SK-N-SH (cell line): ENCODE results near the gene AGXT. TPM values are rescaled to one million over a fixed set of nuclear protein-coding genes. Genes with fewer than 3 reads are reported as not detected.

Experiments used
- CTCF ChIA-PET: fragments of 300-600, 350-600 bp; formaldehyde crosslinking; extraction: SDS; loops from one replicate; lab custom pipeline; 2021; lab: Yijun Ruan, JAX
- POLR2A ChIA-PET: fragments of 350-600 bp; sonication (Branson Sonifier 250); formaldehyde crosslinking; extraction: SDS; loops from one replicate; lab custom pipeline; 2020; ENCODE audit warnings: antibody characterized with exemption, inconsistent platforms; lab: Yijun Ruan, JAX
- DNase-seq: peaks from one replicate; pipeline ENCODE4 v3.0.0; 2012
- H2AFZ ChIP-seq: fragments of 200-600 bp; sonication (generic); 2 replicates; pipeline ENCODE4 v1.8.1; 2016; ENCODE audit warnings: antibody characterized with exemption, mild to moderate bottlenecking, low read depth
- H3F3A ChIP-seq: fragments of 200-600 bp; sonication (generic); replicated peaks from 2 replicates; pipeline ENCODE3; 2016; ENCODE audit warnings: antibody characterized with exemption, mild to moderate bottlenecking; ENCODE audit not compliant: insufficient read depth
- H3K27ac ChIP-seq, 2 experiments: fragments of 200-500 bp in 1 of 2; fragments of 200-600 bp in 1 of 2; sonication (Bioruptor generic) in 1 of 2; sonication (generic), shearing (Covaris generic) in 1 of 2; 2 replicates each; pipeline versions ENCODE4 v1.5.1 to v1.6.1; 2014 to 2016; ENCODE audit warnings: low read depth in 2 of 2, inconsistent platforms in 1 of 2, low read length in 1 of 2, mild to moderate bottlenecking in 1 of 2, mixed read lengths in 1 of 2
- H3K27me3 ChIP-seq: fragments of 200-600 bp; sonication (generic), shearing (Covaris generic); 2 replicates; pipeline ENCODE4 v1.6.1; 2016; ENCODE audit warnings: mixed run types; ENCODE audit not compliant: insufficient read depth
- H3K36me3 ChIP-seq, 2 experiments: fragments of 200-500 bp in 1 of 2; fragments of 200-600 bp in 1 of 2; sonication (Bioruptor generic) in 1 of 2; sonication (generic) in 1 of 2; replicated peaks in 1 of 2; 2 replicates each; pipeline versions ENCODE3 to v1.5.1; 2014 to 2016; ENCODE audit warnings: low read length in 1 of 2, mild to moderate bottlenecking in 1 of 2; ENCODE audit not compliant: insufficient read depth in 2 of 2, control insufficient read depth in 1 of 2
- H3K4me1 ChIP-seq, 2 experiments: fragments of 200-500 bp in 1 of 2; fragments of 200-600 bp in 1 of 2; sonication (Bioruptor generic) in 1 of 2; sonication (generic), shearing (Covaris generic) in 1 of 2; 2 replicates each; pipeline versions ENCODE4 v1.5.1 to v1.6.1; 2014 to 2016; ENCODE audit warnings: low read depth in 1 of 2, low read length in 1 of 2, mixed run types in 1 of 2; ENCODE audit not compliant: insufficient read depth in 2 of 2, control insufficient read depth in 1 of 2
- H3K4me2 ChIP-seq: fragments of 200-600 bp; sonication (generic), shearing (Covaris generic); 2 replicates; pipeline ENCODE4 v1.6.1; 2017; ENCODE audit warnings: mixed run types
- H3K4me3 ChIP-seq, 2 experiments: fragments of 200-500 bp in 1 of 2; fragments of 200-600 bp in 1 of 2; sonication (Bioruptor generic) in 1 of 2; sonication (generic), shearing (Covaris generic) in 1 of 2; 2 replicates each; pipeline versions ENCODE4 v1.5.1 to v1.8.1; 2014 to 2016; ENCODE audit warnings: low read depth in 2 of 2, inconsistent platforms in 1 of 2, low read length in 1 of 2, mild to moderate bottlenecking in 1 of 2, mixed read lengths in 1 of 2, moderate library complexity in 1 of 2
- H3K79me2 ChIP-seq: fragments of 200-600 bp; sonication (generic); 2 replicates; pipeline ENCODE4 v1.8.1; 2017; ENCODE audit warnings: mild to moderate bottlenecking; ENCODE audit not compliant: insufficient read depth
- H3K9ac ChIP-seq: fragments of 200-600 bp; sonication (generic); 2 replicates; pipeline ENCODE4 v1.6.1; 2017; ENCODE audit warnings: mixed run types
- H3K9me2 ChIP-seq: fragments of 200-600 bp; sonication (generic); 2 replicates; pipeline ENCODE4 v1.6.1; 2017; ENCODE audit warnings: mixed run types
- H3K9me3 ChIP-seq: fragments of 200-600 bp; sonication (generic); 2 replicates; pipeline ENCODE4 v1.6.1; 2017; ENCODE audit warnings: mixed run types, mild to moderate bottlenecking, moderate library complexity
- H4K20me1 ChIP-seq: fragments of 200-600 bp; sonication (generic); 2 replicates; pipeline ENCODE4 v1.6.1; 2017; ENCODE audit warnings: mild to moderate bottlenecking, mixed run types; ENCODE audit not compliant: insufficient read depth
- CHD2 ChIP-seq: fragments of 150-350 bp; IDR thresholded peaks from 2 replicates; pipeline ENCODE4 v1.6.1; 2018; ENCODE audit warnings: low read length; ENCODE audit not compliant: partially characterized antibody
- EP300 ChIP-seq, 2 experiments: IDR thresholded peaks; 2 replicates each; pipeline versions ENCODE4 v1.4.0 to v1.6.1; 2012; ENCODE audit warnings: borderline replicate concordance in 1 of 2, low read depth in 1 of 2, low read length in 1 of 2
- EZH2phosphoT487 ChIP-seq: fragments of 200-600 bp; sonication (generic); IDR thresholded peaks from 2 replicates; pipeline ENCODE4 v1.6.1; 2017; ENCODE audit warnings: low read depth, mixed run types, mild to moderate bottlenecking, antibody characterized with exemption, moderate library complexity, borderline replicate concordance
- FOSL2 ChIP-seq: IDR thresholded peaks from 2 replicates; pipeline ENCODE4 v1.4.0; 2012; ENCODE audit warnings: low read depth, mild to moderate bottlenecking, moderate library complexity, borderline replicate concordance
- FOXM1 ChIP-seq: IDR thresholded peaks from 2 replicates; pipeline ENCODE4 v1.4.0; 2012; ENCODE audit warnings: low read depth, mild to moderate bottlenecking
- GATA2 ChIP-seq: sonication (generic); formaldehyde crosslinking; IDR thresholded peaks from 2 replicates; pipeline ENCODE4 v1.5.0; 2020; ENCODE audit warnings: mild to moderate bottlenecking, missing genetic modification reagents
- JUND ChIP-seq: IDR thresholded peaks from 2 replicates; pipeline ENCODE4 v1.4.0; 2012
- MXI1 ChIP-seq: IDR thresholded peaks from 2 replicates; pipeline ENCODE4 v1.6.1; 2012; ENCODE audit warnings: mild to moderate bottlenecking, low read depth, low read length, improper control_type of control experiment
- NRF1 ChIP-seq: IDR thresholded peaks from 2 replicates; pipeline ENCODE4 v1.6.1; 2012; ENCODE audit warnings: low read depth, mild to moderate bottlenecking, low read length
- RAD21 ChIP-seq: IDR thresholded peaks from 2 replicates; pipeline ENCODE4 v1.6.1; 2012; ENCODE audit warnings: mild to moderate bottlenecking, low read length
- RCOR1 ChIP-seq: fragments of 150-350 bp; IDR thresholded peaks from 2 replicates; pipeline ENCODE4 v1.6.1; 2017; ENCODE audit warnings: antibody characterized with exemption, low read length
- SIN3A ChIP-seq: IDR thresholded peaks from 2 replicates; pipeline ENCODE4 v1.6.1; 2012; ENCODE audit warnings: low read depth, mild to moderate bottlenecking, low read length, moderate library complexity, borderline replicate concordance
- TAF1 ChIP-seq: IDR thresholded peaks from 2 replicates; pipeline ENCODE4 v1.6.1; 2012; ENCODE audit warnings: low read depth, mild to moderate bottlenecking, low read length, moderate library complexity, borderline replicate concordance
- TEAD4 ChIP-seq: IDR thresholded peaks from 2 replicates; pipeline ENCODE4 v1.4.0; 2012; ENCODE audit warnings: mild to moderate bottlenecking, borderline replicate concordance; ENCODE audit not compliant: insufficient read depth
- YY1 ChIP-seq: IDR thresholded peaks from 2 replicates; pipeline ENCODE4 v1.4.0; 2012; ENCODE audit warnings: low read depth, mild to moderate bottlenecking
- WGBS: methylation state at CpG from one replicate; pipeline ENCODE4 v1.1.6; 2017; ENCODE audit warnings: low lambda C conversion rate; 5-methylcytosine and 5-hydroxymethylcytosine counted together
- polyA plus RNA-seq, 3 experiments: library from polyadenylated mRNA; depleted of rRNA; stranded (reverse); fragments of >200 nt; gene quantifications; 2 replicates each; pipeline ENCODE4 v1.2.3, GENCODE V29; 2012
- TF ChIP-seq, protein P1 (sequence below): fragments of 150-350 bp; IDR thresholded peaks from 2 replicates; pipeline ENCODE4 v1.6.1; 2017; ENCODE audit warnings: antibody characterized with exemption, low read length, low read depth, borderline replicate concordance
- TF ChIP-seq, protein P2 (sequence below): IDR thresholded peaks from 2 replicates; pipeline ENCODE4; 2012
- TF ChIP-seq, protein P3 (sequence below): IDR thresholded peaks from 2 replicates; pipeline ENCODE4 v1.4.0; 2012; ENCODE audit warnings: low read depth, borderline replicate concordance
- TF ChIP-seq, protein P4 (sequence below): IDR thresholded peaks from 2 replicates; pipeline ENCODE4 v1.4.0; 2012; ENCODE audit warnings: low read depth, borderline replicate concordance

AGXT gene
- polyA plus RNA-seq, 1 of the 3 experiments (the other 2 are of a cell fraction): not detected

DNA sequence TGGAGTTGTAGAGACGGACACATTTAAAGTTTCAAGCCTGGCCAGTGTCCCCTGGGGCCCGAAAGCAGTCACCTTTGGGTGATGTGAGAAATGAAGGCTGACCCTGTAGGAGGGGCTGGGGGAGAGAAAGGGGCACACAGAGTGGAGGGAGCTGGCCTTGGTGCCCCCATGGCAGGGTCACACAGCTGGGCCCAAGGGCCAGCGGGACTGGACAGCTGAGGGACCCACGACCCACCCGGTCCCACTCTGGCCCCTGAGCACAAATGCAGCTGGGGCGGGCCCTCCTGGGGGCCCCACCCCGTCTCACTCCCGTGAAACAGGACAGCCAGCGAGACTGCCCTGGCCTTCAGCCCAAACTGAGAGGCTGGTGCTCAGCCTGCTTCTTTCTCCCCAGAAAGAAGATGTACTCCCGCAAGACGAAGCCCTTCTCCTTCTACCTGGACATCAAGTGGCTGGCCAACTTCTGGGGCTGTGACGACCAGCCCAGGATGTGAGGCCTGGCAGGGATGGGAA, 6.1 kb downstream of the AGXT start:
- Histone ChIP-seq H4K20me1 (no peaks in the 10 kb centered on the region), H3K9ac (no peak overlapping the region), H3K79me2 (no peaks in the 10 kb centered on the region), H3K27me3 (no peaks in the 10 kb centered on the region), H3F3A (no peaks in the 10 kb centered on the region), H3K27ac (no peak overlapping the region), H3K9me3 (no peaks in the 10 kb centered on the region), H3K9me2 (no peaks in the 10 kb centered on the region), H3K4me3 (no peak overlapping the region), H3K36me3 (no peaks in the 10 kb centered on the region), H3K4me1 (peaks cover 0 to 8% of the 10 kb centered on the region in 2 experiments; a peak in 1 of 4 replicates), H2AFZ (no peak overlapping the region), H3K4me2 (no peak overlapping the region)
- ChIA-PET CTCF (interaction anchor here (0.7 to 4.6 kb wide), 2 partner anchors 23 to 330 kb away, joined by 3 to 20 read pairs; no protein-coding TSS in a partner anchor), POLR2A (no interaction called here)
- TF ChIP-seq, protein P1, sequence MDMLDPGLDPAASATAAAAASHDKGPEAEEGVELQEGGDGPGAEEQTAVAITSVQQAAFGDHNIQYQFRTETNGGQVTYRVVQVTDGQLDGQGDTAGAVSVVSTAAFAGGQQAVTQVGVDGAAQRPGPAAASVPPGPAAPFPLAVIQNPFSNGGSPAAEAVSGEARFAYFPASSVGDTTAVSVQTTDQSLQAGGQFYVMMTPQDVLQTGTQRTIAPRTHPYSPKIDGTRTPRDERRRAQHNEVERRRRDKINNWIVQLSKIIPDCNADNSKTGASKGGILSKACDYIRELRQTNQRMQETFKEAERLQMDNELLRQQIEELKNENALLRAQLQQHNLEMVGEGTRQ: no peak
- no peak for TF ChIP-seq TAF1
- TF ChIP-seq, protein P2, sequence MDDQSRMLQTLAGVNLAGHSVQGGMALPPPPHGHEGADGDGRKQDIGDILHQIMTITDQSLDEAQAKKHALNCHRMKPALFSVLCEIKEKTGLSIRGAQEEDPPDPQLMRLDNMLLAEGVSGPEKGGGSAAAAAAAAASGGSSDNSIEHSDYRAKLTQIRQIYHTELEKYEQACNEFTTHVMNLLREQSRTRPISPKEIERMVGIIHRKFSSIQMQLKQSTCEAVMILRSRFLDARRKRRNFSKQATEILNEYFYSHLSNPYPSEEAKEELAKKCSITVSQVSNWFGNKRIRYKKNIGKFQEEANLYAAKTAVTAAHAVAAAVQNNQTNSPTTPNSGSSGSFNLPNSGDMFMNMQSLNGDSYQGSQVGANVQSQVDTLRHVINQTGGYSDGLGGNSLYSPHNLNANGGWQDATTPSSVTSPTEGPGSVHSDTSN: no peak
- no peak for TF ChIP-seq TEAD4
- no peak for TF ChIP-seq JUND
- TF ChIP-seq CHD2: no peak
- no peak for TF ChIP-seq EP300 (IDR thresholded peaks at IDR 0.05; ENCODE audit: borderline replicate concordance in 1 of 2, low read depth in 1 of 2, low read length in 1 of 2)
- TF ChIP-seq NRF1: no peak
- TF ChIP-seq EZH2phosphoT487: no peak
- TF ChIP-seq, protein P3, sequence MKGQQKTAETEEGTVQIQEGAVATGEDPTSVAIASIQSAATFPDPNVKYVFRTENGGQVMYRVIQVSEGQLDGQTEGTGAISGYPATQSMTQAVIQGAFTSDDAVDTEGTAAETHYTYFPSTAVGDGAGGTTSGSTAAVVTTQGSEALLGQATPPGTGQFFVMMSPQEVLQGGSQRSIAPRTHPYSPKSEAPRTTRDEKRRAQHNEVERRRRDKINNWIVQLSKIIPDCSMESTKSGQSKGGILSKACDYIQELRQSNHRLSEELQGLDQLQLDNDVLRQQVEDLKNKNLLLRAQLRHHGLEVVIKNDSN: no peak
- no peak for TF ChIP-seq RCOR1
- TF ChIP-seq SIN3A: no peak
- no peak for TF ChIP-seq FOXM1
- TF ChIP-seq RAD21: no peak
- TF ChIP-seq FOSL2: no peak
- TF ChIP-seq YY1: no peak
- no peak for TF ChIP-seq MXI1
- TF ChIP-seq, protein P4, sequence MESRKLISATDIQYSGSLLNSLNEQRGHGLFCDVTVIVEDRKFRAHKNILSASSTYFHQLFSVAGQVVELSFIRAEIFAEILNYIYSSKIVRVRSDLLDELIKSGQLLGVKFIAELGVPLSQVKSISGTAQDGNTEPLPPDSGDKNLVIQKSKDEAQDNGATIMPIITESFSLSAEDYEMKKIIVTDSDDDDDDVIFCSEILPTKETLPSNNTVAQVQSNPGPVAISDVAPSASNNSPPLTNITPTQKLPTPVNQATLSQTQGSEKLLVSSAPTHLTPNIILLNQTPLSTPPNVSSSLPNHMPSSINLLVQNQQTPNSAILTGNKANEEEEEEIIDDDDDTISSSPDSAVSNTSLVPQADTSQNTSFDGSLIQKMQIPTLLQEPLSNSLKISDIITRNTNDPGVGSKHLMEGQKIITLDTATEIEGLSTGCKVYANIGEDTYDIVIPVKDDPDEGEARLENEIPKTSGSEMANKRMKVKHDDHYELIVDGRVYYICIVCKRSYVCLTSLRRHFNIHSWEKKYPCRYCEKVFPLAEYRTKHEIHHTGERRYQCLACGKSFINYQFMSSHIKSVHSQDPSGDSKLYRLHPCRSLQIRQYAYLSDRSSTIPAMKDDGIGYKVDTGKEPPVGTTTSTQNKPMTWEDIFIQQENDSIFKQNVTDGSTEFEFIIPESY: no peak
- TF ChIP-seq GATA2 (CRISPR knock-in tag): no peak
- DNase-seq: no peak
- WGBS: 40% methylated on average over 2 of the region's 12 CpGs
